Keratinocyte (primary cell): ENCODE measurements around the gene OTUD5. TPM values are rescaled to one million over a fixed set of nuclear protein-coding genes. Genes with fewer than 3 reads are reported as not detected.

ENCODE experiments used
- DNase-seq: peaks from one replicate; pipeline ENCODE4 v3.0.0-alpha.2; 2011; ENCODE audit warnings: low read depth, missing footprints, low spot score
- FAIRE-seq: peaks from 2 replicates; lab custom pipeline; 2011; peaks lifted over from hg19 to GRCh38; lab: Jason Lieb, UNC
- H2AFZ ChIP-seq: 2 replicates; pipeline ENCODE4 v1.6.0; 2012; ENCODE audit warnings: low read length, control low read depth, inconsistent platforms; ENCODE audit not compliant: control insufficient read depth
- H3K27ac ChIP-seq: 2 replicates; pipeline ENCODE4 v1.5.1; 2011; ENCODE audit warnings: low read length; ENCODE audit not compliant: control insufficient read depth, insufficient read depth
- H3K27me3 ChIP-seq: 3 replicates; pipeline ENCODE4 v1.6.0; 2011; ENCODE audit warnings: low read length; ENCODE audit not compliant: control insufficient read depth, insufficient read depth; ENCODE audit errors: extremely low read depth
- H3K36me3 ChIP-seq, 2 experiments: 2 replicates in 1 of 2; 3 replicates in 1 of 2; pipeline ENCODE4 v1.5.1; 2011; ENCODE audit warnings: low read length in 2 of 2, mild to moderate bottlenecking in 1 of 2; ENCODE audit not compliant: control insufficient read depth in 2 of 2, insufficient read depth in 2 of 2; ENCODE audit errors: extremely low read depth in 1 of 2
- H3K4me1 ChIP-seq: 3 replicates; pipeline ENCODE4 v1.5.1; 2011; ENCODE audit warnings: low read length; ENCODE audit not compliant: control insufficient read depth, insufficient read depth; ENCODE audit errors: extremely low read depth
- H3K4me2 ChIP-seq: 3 replicates; pipeline ENCODE4 v1.6.0; 2011; ENCODE audit warnings: low read depth, low read length; ENCODE audit not compliant: control insufficient read depth, insufficient read depth; ENCODE audit errors: extremely low read depth
- H3K4me3 ChIP-seq, 3 experiments: fragments of 200-600 bp in 1 of 3; sonication (generic) in 1 of 3; 2 replicates in 2 of 3; 3 replicates in 1 of 3; pipeline ENCODE4 v1.5.1; 2011 to 2016; ENCODE audit warnings: low read length in 3 of 3, mild to moderate bottlenecking in 3 of 3, control low read depth in 2 of 3, inconsistent platforms in 1 of 3, low read depth in 1 of 3, mixed read lengths in 1 of 3, mixed run types in 1 of 3, moderate library complexity in 1 of 3; ENCODE audit not compliant: control insufficient read depth in 2 of 3, insufficient read depth in 2 of 3; ENCODE audit errors: extremely low read depth in 1 of 3
- H3K79me2 ChIP-seq: 2 replicates; pipeline ENCODE4 v1.6.0; 2012; ENCODE audit warnings: low read length; ENCODE audit not compliant: control insufficient read depth, insufficient read depth
- H3K9ac ChIP-seq: 3 replicates; pipeline ENCODE4 v1.6.0; 2011; ENCODE audit warnings: low read length; ENCODE audit not compliant: control insufficient read depth, insufficient read depth; ENCODE audit errors: extremely low read depth
- H3K9me1 ChIP-seq: 3 replicates; pipeline ENCODE4 v1.6.0; 2011; ENCODE audit warnings: low read length; ENCODE audit not compliant: control insufficient read depth, insufficient read depth; ENCODE audit errors: extremely low read depth
- H3K9me3 ChIP-seq: 2 replicates; pipeline ENCODE4 v1.5.1; 2012; ENCODE audit warnings: low read depth, low read length; ENCODE audit not compliant: control insufficient read depth
- H4K20me1 ChIP-seq: 3 replicates; pipeline ENCODE4 v1.6.0; 2011; ENCODE audit warnings: low read length; ENCODE audit not compliant: control insufficient read depth, insufficient read depth; ENCODE audit errors: extremely low read depth
- CTCF ChIP-seq, 3 experiments: IDR thresholded peaks in 1 of 3; conservative IDR thresholded peaks in 1 of 3; optimal IDR thresholded peaks in 1 of 3; 2 replicates in 2 of 3; 3 replicates in 1 of 3; pipeline versions ENCODE3 to v1.5.1; 2011; ENCODE audit warnings: low read length in 3 of 3, mild to moderate bottlenecking in 3 of 3, moderate library complexity in 2 of 3, control low read depth in 1 of 3, inconsistent platforms in 1 of 3; ENCODE audit not compliant: insufficient read depth in 2 of 3; ENCODE audit errors: extremely low read depth in 1 of 3
- EZH2 ChIP-seq: IDR thresholded peaks from one replicate; pipeline ENCODE4 v1.6.1; 2012; ENCODE audit warnings: inconsistent platforms, mild to moderate bottlenecking, low read length, moderate library complexity
- dilution Hi-C: fragments of 300-500 bp; cut with MboI; formaldehyde crosslinking; loops from one replicate; pipeline ENCODE4 v1.7.0; 2020; ENCODE audit warnings: low sequenced_read_pairs; ENCODE audit not compliant: extremely low pct_ligation_motif_present
- polyA plus RNA-seq, 5 experiments: library from polyadenylated mRNA; depleted of rRNA in 3 of 5; stranded (reverse) in 3 of 5; stranded (forward) in 1 of 5; unstranded in 1 of 5; fragments of >200 nt; gene quantifications; 1 replicate in 1 of 5; 2 replicates in 3 of 5; 3 replicates in 1 of 5; pipeline versions ENCODE4 v1.2.1 to v1.2.3, GENCODE V29; 2011 to 2012; ENCODE audit warnings: missing spikeins in 2 of 5, low read depth in 1 of 5, low replicate concordance in 1 of 5

Gene OTUD5
- polyA plus RNA-seq, 1 donor (not counting 4 experiments of a cell fraction or from before 2014, with no cell fraction given), result 40.3 TPM

- no peak overlapping the region for H2AFZ ChIP-seq
- TF ChIP-seq EZH2, result no peak
- no peak for TF ChIP-seq CTCF (optimal IDR thresholded peaks at IDR 0.05 in 1 of 3, IDR thresholded peaks at IDR 0.05 in 1 of 3, conservative IDR thresholded peaks at IDR 0.05 in 1 of 3; ENCODE audit: extremely low read depth in 1 of 3, insufficient read depth in 2 of 3, low read length in 3 of 3)
- peaks cover 6 to 23% of the 10 kb centered on the region in 2 experiments for H3K36me3 ChIP-seq
- dilution Hi-C loops, result no loop called here
- no peak overlapping the region for H3K27ac ChIP-seq
- H3K9ac ChIP-seq, result no peak overlapping the region
- no peaks in the 10 kb centered on the region for H3K27me3 ChIP-seq
- no peak overlapping the region for H3K4me2 ChIP-seq
- H3K4me1 ChIP-seq, result peaks cover 6% of the 10 kb centered on the region
- H3K9me3 ChIP-seq, result peaks cover 2% of the 10 kb centered on the region
- FAIRE-seq (no peak), DNase-seq (no peak)
- H3K9me1 ChIP-seq, result no peaks in the 10 kb centered on the region
- H4K20me1 ChIP-seq, result peaks cover 3% of the 10 kb centered on the region
- no peak overlapping the region for H3K4me3 ChIP-seq
- H3K79me2 ChIP-seq, result peaks cover 19% of the 10 kb centered on the region
Observed at GRCh38 chrX:48902776-48903175, 54.6 kb downstream of the OTUD5 start.

DNA sequence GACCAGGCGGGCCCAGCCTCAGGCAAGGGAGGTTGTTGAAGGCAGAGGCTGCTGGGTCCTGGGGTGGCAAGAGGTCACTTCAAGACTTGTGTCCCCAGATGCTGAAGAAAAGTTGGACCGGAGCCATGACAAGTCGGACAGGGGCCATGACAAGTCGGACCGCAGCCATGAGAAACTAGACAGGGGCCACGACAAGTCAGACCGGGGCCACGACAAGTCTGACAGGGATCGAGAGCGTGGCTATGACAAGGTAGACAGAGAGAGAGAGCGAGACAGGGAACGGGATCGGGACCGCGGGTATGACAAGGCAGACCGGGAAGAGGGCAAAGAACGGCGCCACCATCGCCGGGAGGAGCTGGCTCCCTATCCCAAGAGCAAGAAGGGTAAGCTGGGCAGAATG lies 55.3 kb downstream of the OTUD5 start:
- Histone ChIP-seq H3K9me1 (no peaks in the 10 kb centered on the region), H4K20me1 (peaks cover 3% of the 10 kb centered on the region), H3K4me3 (no peak overlapping the region), H3K4me2 (no peak overlapping the region), H3K9me3 (no peaks in the 10 kb centered on the region), H3K27me3 (no peaks in the 10 kb centered on the region), H3K9ac (no peak overlapping the region), H2AFZ (no peak overlapping the region), H3K4me1 (peaks cover 6% of the 10 kb centered on the region), H3K79me2 (peaks cover 17% of the 10 kb centered on the region), H3K36me3 (peaks cover 6 to 21% of the 10 kb centered on the region in 2 experiments), H3K27ac (no peak overlapping the region)
- FAIRE-seq, result no peak
- dilution Hi-C loops, result no loop called here
- no peak for TF ChIP-seq CTCF (optimal IDR thresholded peaks at IDR 0.05 in 1 of 3, IDR thresholded peaks at IDR 0.05 in 1 of 3, conservative IDR thresholded peaks at IDR 0.05 in 1 of 3; ENCODE audit: extremely low read depth in 1 of 3, insufficient read depth in 2 of 3, low read length in 3 of 3)
- no peak for TF ChIP-seq EZH2
- no peak for DNase-seq
